ENCODE measurements around the gene SHISA4.

DNA sequence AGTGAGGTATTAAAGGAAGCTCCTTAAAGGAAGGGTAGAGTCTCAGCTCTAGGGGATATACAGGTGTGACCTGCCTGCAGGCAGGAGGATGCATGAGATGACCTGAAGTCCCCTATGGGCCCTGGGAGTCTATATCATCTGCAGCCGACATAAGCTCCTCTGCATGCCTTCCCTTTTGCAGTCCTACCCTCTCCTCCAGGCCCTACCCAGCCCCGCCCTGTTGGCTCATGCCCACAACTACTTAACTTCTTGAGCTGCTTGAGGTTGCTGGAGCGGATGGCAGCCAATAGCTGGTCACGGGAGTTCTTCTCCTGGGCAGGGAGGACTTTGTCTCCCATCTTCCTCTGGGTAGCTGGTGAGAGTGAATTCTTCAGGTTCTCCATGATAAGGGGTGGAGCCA lies 10.3 kb downstream of the SHISA4 start:
- TF ChIP-seq, protein P1, sequence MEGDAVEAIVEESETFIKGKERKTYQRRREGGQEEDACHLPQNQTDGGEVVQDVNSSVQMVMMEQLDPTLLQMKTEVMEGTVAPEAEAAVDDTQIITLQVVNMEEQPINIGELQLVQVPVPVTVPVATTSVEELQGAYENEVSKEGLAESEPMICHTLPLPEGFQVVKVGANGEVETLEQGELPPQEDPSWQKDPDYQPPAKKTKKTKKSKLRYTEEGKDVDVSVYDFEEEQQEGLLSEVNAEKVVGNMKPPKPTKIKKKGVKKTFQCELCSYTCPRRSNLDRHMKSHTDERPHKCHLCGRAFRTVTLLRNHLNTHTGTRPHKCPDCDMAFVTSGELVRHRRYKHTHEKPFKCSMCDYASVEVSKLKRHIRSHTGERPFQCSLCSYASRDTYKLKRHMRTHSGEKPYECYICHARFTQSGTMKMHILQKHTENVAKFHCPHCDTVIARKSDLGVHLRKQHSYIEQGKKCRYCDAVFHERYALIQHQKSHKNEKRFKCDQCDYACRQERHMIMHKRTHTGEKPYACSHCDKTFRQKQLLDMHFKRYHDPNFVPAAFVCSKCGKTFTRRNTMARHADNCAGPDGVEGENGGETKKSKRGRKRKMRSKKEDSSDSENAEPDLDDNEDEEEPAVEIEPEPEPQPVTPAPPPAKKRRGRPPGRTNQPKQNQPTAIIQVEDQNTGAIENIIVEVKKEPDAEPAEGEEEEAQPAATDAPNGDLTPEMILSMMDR (IDR thresholded peaks at IDR 0.05; ENCODE audit: insufficient read depth, low read depth, low read length): no peak
- TF ChIP-seq EZH2 (IDR thresholded peaks at IDR 0.05; ENCODE audit: insufficient read depth, low read length): no peak
